IMR-90 (cell line): Measurements from ENCODE around the gene VRTN. TPM values are rescaled to one million over a fixed set of nuclear protein-coding genes. Genes with fewer than 3 reads are reported as not detected.

Experiments
- ATAC-seq: fragments of 200-7000 bp; cut with Tn5 transposase; 2 replicates; pipeline ENCODE4 v1.9.1; 2020; ENCODE audit warnings: low read depth, mild to moderate bottlenecking, moderate library complexity
- BruUV-seq: library from RNA; stranded (reverse); fragments of 400-500 nt; replicated peaks from 2 replicates; lab custom pipeline; 2021; lab: Mats Ljungman, UMichigan
- CTCF ChIA-PET: fragments of 300-600 bp; formaldehyde crosslinking; extraction: SDS; loops from one replicate; lab custom pipeline; 2021; ENCODE audit warnings: antibody characterized with exemption; lab: Yijun Ruan, JAX
- POLR2A ChIA-PET: fragments of 300-600 bp; sonication (Branson Sonifier 250); formaldehyde crosslinking; loops from one replicate; lab custom pipeline; 2022; ENCODE audit warnings: antibody characterized with exemption; ENCODE audit not compliant: unreplicated experiment; lab: Charles Lee
- DNase-seq: peaks from one replicate; pipeline ENCODE4 v3.0.0; 2013
- H2AFZ ChIP-seq: replicated peaks from 2 replicates; pipeline ENCODE3; 2013; ENCODE audit warnings: low read length, mild to moderate bottlenecking; ENCODE audit not compliant: poor library complexity
- H2AK5ac ChIP-seq: 2 replicates; pipeline ENCODE4 v1.6.1; 2013; ENCODE audit warnings: low read depth, low read length, inconsistent platforms
- H2AK9ac ChIP-seq: replicated peaks from 2 replicates; pipeline ENCODE3; 2013; ENCODE audit warnings: mild to moderate bottlenecking, low read depth, low read length, moderate library complexity; ENCODE audit not compliant: poor library complexity
- H2BK120ac ChIP-seq: 2 replicates; pipeline ENCODE4 v1.6.1; 2013; ENCODE audit warnings: low read depth, low read length, inconsistent platforms
- H2BK15ac ChIP-seq: 3 replicates; pipeline ENCODE4 v1.6.1; 2013; ENCODE audit warnings: low read depth, low read length, inconsistent platforms
- H2BK20ac ChIP-seq: 2 replicates; pipeline ENCODE4 v1.6.1; 2013; ENCODE audit warnings: low read depth, mild to moderate bottlenecking, inconsistent platforms, low read length, moderate library complexity
- H2BK5ac ChIP-seq: 2 replicates; pipeline ENCODE4 v1.6.1; 2013; ENCODE audit warnings: mild to moderate bottlenecking, low read depth, low read length, inconsistent platforms; ENCODE audit not compliant: poor library complexity, severe bottlenecking
- H3K14ac ChIP-seq: replicated peaks from 2 replicates; pipeline ENCODE4 v1.6.1; 2013; ENCODE audit warnings: low read depth, low read length, inconsistent platforms
- H3K18ac ChIP-seq: 2 replicates; pipeline ENCODE4 v1.6.1; 2013; ENCODE audit warnings: low read depth, low read length, control low read depth
- H3K23ac ChIP-seq: 2 replicates; pipeline ENCODE4 v1.6.1; 2013; ENCODE audit warnings: low read depth, low read length, inconsistent platforms
- H3K27ac ChIP-seq: 2 replicates; pipeline ENCODE4 v1.5.1; 2013; ENCODE audit warnings: mild to moderate bottlenecking, control low read depth, low read length; ENCODE audit not compliant: insufficient read depth
- H3K27me3 ChIP-seq: 2 replicates; pipeline ENCODE4 v1.6.1; 2013; ENCODE audit warnings: low read length; ENCODE audit not compliant: control insufficient read depth, insufficient read depth
- H3K36me3 ChIP-seq: 2 replicates; pipeline ENCODE4 v1.6.1; 2013; ENCODE audit warnings: low read length, mixed read lengths; ENCODE audit not compliant: control insufficient read depth, insufficient read depth
- H3K4ac ChIP-seq: 2 replicates; pipeline ENCODE4 v1.6.1; 2013; ENCODE audit warnings: low read depth, low read length, inconsistent platforms
- H3K4me1 ChIP-seq: 2 replicates; pipeline ENCODE4 v1.6.1; 2013; ENCODE audit warnings: low read length, mixed read lengths; ENCODE audit not compliant: control insufficient read depth, insufficient read depth
- H3K4me2 ChIP-seq: 2 replicates; pipeline ENCODE4 v1.6.1; 2013; ENCODE audit warnings: low read depth, mild to moderate bottlenecking, control low read depth, low read length, moderate library complexity
- H3K4me3 ChIP-seq: 2 replicates; pipeline ENCODE4 v1.5.1; 2013; ENCODE audit warnings: low read depth, mild to moderate bottlenecking, control low read depth, low read length, moderate library complexity; ENCODE audit not compliant: insufficient read depth
- H3K56ac ChIP-seq: 2 replicates; pipeline ENCODE4 v1.6.1; 2013; ENCODE audit warnings: low read length, inconsistent platforms; ENCODE audit not compliant: insufficient read depth; ENCODE audit errors: extremely low read depth
- H3K79me1 ChIP-seq, 2 experiments: 2 replicates each; pipeline ENCODE4 v1.6.1; 2013; ENCODE audit warnings: low read length in 2 of 2, inconsistent platforms in 1 of 2, low read depth in 1 of 2
- H3K9ac ChIP-seq: 2 replicates; pipeline ENCODE4 v1.6.1; 2013; ENCODE audit warnings: low read depth, low read length, control low read depth
- H3K9me1 ChIP-seq: 2 replicates; pipeline ENCODE4 v1.6.1; 2013; ENCODE audit warnings: low read length, inconsistent platforms; ENCODE audit not compliant: insufficient read depth
- H3K9me3 ChIP-seq: 2 replicates; pipeline ENCODE4 v1.6.1; 2013; ENCODE audit warnings: low read length; ENCODE audit not compliant: control insufficient read depth, insufficient read depth
- H4K20me1 ChIP-seq: 2 replicates; pipeline ENCODE4 v1.6.1; 2013; ENCODE audit warnings: low read length, inconsistent platforms; ENCODE audit not compliant: insufficient read depth
- H4K5ac ChIP-seq: 2 replicates; pipeline ENCODE4 v1.6.1; 2013; ENCODE audit warnings: mild to moderate bottlenecking, low read depth, low read length, control low read depth
- H4K8ac ChIP-seq, 2 experiments: 2 replicates each; pipeline ENCODE4 v1.6.1; 2013; ENCODE audit warnings: low read depth in 2 of 2, low read length in 2 of 2, control low read depth in 1 of 2, inconsistent platforms in 1 of 2
- H4K91ac ChIP-seq: 2 replicates; pipeline ENCODE4 v1.6.1; 2013; ENCODE audit warnings: low read depth, low read length, inconsistent platforms; ENCODE audit not compliant: insufficient read depth
- BHLHE40 ChIP-seq: fragments of 150-350 bp; IDR thresholded peaks from 2 replicates; pipeline ENCODE4 v1.6.1; 2016; ENCODE audit warnings: mild to moderate bottlenecking, low read depth, low read length
- CEBPB ChIP-seq: IDR thresholded peaks from 2 replicates; pipeline ENCODE4 v1.6.1; 2012; ENCODE audit warnings: low read depth, low read length, improper control_type of control experiment
- CHD1 ChIP-seq: IDR thresholded peaks from 2 replicates; pipeline ENCODE4 v1.6.1; 2012; ENCODE audit warnings: low read depth, low read length, improper control_type of control experiment
- CTCF ChIP-seq: conservative IDR thresholded peaks from 2 replicates; pipeline ENCODE4 v1.5.1; 2012; ENCODE audit warnings: mild to moderate bottlenecking, low read depth, low read length, improper control_type of control experiment
- ELK1 ChIP-seq: fragments of 150-350 bp; IDR thresholded peaks from 2 replicates; pipeline ENCODE4 v1.6.1; 2016; ENCODE audit warnings: low read depth, mild to moderate bottlenecking, low read length, moderate library complexity, borderline replicate concordance
- FOS ChIP-seq: fragments of 150-350 bp; IDR thresholded peaks from 2 replicates; pipeline ENCODE4 v1.6.1; 2016; ENCODE audit warnings: low read depth, low read length
- MAFK ChIP-seq: IDR thresholded peaks from 2 replicates; pipeline ENCODE4 v1.6.1; 2012; ENCODE audit warnings: low read depth, low read length, improper control_type of control experiment
- MAZ ChIP-seq: IDR thresholded peaks from 2 replicates; pipeline ENCODE4 v1.6.1; 2012; ENCODE audit warnings: low read depth, mild to moderate bottlenecking, low read length, improper control_type of control experiment, moderate library complexity, borderline replicate concordance
- MXI1 ChIP-seq: IDR thresholded peaks from 2 replicates; pipeline ENCODE4 v1.6.1; 2012; ENCODE audit warnings: low read depth, mild to moderate bottlenecking, low read length, moderate library complexity, borderline replicate concordance
- NFE2L2 ChIP-seq: fragments of 150-350 bp; IDR thresholded peaks from 2 replicates; pipeline ENCODE4 v1.6.1; 2016; ENCODE audit warnings: low read depth, mild to moderate bottlenecking, low read length
- POLR2A ChIP-seq: IDR thresholded peaks from 2 replicates; pipeline ENCODE4 v1.6.1; 2012; ENCODE audit warnings: mild to moderate bottlenecking, low read depth, low read length
- RAD21 ChIP-seq: IDR thresholded peaks from 2 replicates; pipeline ENCODE4 v1.6.1; 2012; ENCODE audit warnings: low read length, improper control_type of control experiment
- RCOR1 ChIP-seq: IDR thresholded peaks from 2 replicates; pipeline ENCODE4 v1.6.1; 2012; ENCODE audit warnings: mild to moderate bottlenecking, low read length, improper control_type of control experiment; ENCODE audit not compliant: insufficient replicate concordance
- RFX5 ChIP-seq: IDR thresholded peaks from 2 replicates; pipeline ENCODE4 v1.8.0; 2012; ENCODE audit warnings: low read depth, mild to moderate bottlenecking, low read length, moderate library complexity
- SMC3 ChIP-seq: fragments of 150-350 bp; IDR thresholded peaks from 2 replicates; pipeline ENCODE4 v1.6.1; 2016; ENCODE audit warnings: low read depth, mild to moderate bottlenecking, antibody characterized with exemption, low read length, moderate library complexity
- WGBS, 2 experiments: methylation state at CpG; one replicate each; pipeline versions ENCODE4 v1.1.5 to v1.1.7; 2013; ENCODE audit warnings: missing lambda C conversion rate in 2 of 2; ENCODE audit not compliant: insufficient read length in 1 of 2; ENCODE audit errors: extremely low coverage in 2 of 2; 5-methylcytosine and 5-hydroxymethylcytosine counted together
- dilution Hi-C: fragments of 300-500 bp; cut with HindIII; formaldehyde crosslinking; loops from one replicate; pipeline ENCODE4 v1.14.3; 2018; ENCODE audit warnings: low sequenced_read_pairs; ENCODE audit not compliant: unreplicated experiment
- in situ Hi-C: fragments of 300-500 bp; cut with MboI; formaldehyde crosslinking; loops from 3 replicates; pipeline ENCODE4 v1.14.3; 2019; ENCODE audit warnings: low sequenced_read_pairs, inconsistent platforms, mixed read lengths
- intact Hi-C: fragments of 100-400 bp; cut with micrococcal nuclease; formaldehyde crosslinking; loops from 2 replicates; pipeline ENCODE4 v1.10.0; 2022
- polyA plus RNA-seq, 3 experiments: library from polyadenylated mRNA; depleted of rRNA; stranded (reverse); fragments of >200 nt; gene quantifications; 2 replicates each; pipeline ENCODE4 v1.2.3, GENCODE V29; 2012; ENCODE audit warnings: low replicate concordance in 1 of 3
- total RNA-seq: library from RNA; depleted of rRNA; stranded (reverse); fragments of >200 nt; gene quantifications from 2 replicates; pipeline ENCODE4 v1.2.3, GENCODE V29; 2012
- TF ChIP-seq, protein P1 (sequence below): fragments of 150-350 bp; IDR thresholded peaks from 2 replicates; pipeline ENCODE4 v1.6.1; 2017; ENCODE audit warnings: mild to moderate bottlenecking, antibody characterized with exemption, low read length, low read depth

VRTN gene
- total and polyA plus RNA-seq, 2 of the 4 experiments (the other 2 are of a cell fraction) = not detected

GRCh38 chr14:74312161-74312560 is 36.1 kb upstream of the VRTN start:
- ATAC-seq = no peak
- no peak overlapping the region for H2BK120ac ChIP-seq
- ChIA-PET CTCF (no interaction called here), POLR2A (no interaction called here)
- no peaks in the 10 kb centered on the region for H3K36me3 ChIP-seq
- BruUV-seq = no TSS peak
- no peaks in the 10 kb centered on the region for H4K20me1 ChIP-seq
- no peak for DNase-seq
- no peak overlapping the region for H2BK15ac ChIP-seq
- no peak overlapping the region for H3K4ac ChIP-seq
- no peaks in the 10 kb centered on the region for H3K4me1 ChIP-seq
- H3K27me3 ChIP-seq = peaks cover 28% of the 10 kb centered on the region
- H2AFZ ChIP-seq = no peak overlapping the region
- no peaks in the 10 kb centered on the region for H3K79me1 ChIP-seq
- H4K8ac ChIP-seq = no peak overlapping the region
- H3K9ac ChIP-seq = no peak overlapping the region
- H3K56ac ChIP-seq = no peak overlapping the region
- H3K23ac ChIP-seq = no peak overlapping the region
- dilution Hi-C loops = no loop called here
- no peak overlapping the region for H3K14ac ChIP-seq
- H2AK5ac ChIP-seq = no peak overlapping the region
- H3K9me3 ChIP-seq = no peaks in the 10 kb centered on the region
- no peak overlapping the region for H2AK9ac ChIP-seq
- no peak for TF ChIP-seq MAFK
- TF ChIP-seq NFE2L2 = no peak
- no peak for TF ChIP-seq CHD1
- no peak for TF ChIP-seq CTCF
- TF ChIP-seq BHLHE40 = no peak
- TF ChIP-seq ELK1 = no peak
- TF ChIP-seq MXI1 = no peak
- TF ChIP-seq SMC3 = no peak
- no peak for TF ChIP-seq POLR2A
- TF ChIP-seq, protein P1, sequence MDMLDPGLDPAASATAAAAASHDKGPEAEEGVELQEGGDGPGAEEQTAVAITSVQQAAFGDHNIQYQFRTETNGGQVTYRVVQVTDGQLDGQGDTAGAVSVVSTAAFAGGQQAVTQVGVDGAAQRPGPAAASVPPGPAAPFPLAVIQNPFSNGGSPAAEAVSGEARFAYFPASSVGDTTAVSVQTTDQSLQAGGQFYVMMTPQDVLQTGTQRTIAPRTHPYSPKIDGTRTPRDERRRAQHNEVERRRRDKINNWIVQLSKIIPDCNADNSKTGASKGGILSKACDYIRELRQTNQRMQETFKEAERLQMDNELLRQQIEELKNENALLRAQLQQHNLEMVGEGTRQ = no peak
- no peak for TF ChIP-seq MAZ
- no peak for TF ChIP-seq RFX5
- TF ChIP-seq RCOR1 = no peak
- no peak for TF ChIP-seq RAD21
- TF ChIP-seq FOS = no peak
- no peak for TF ChIP-seq CEBPB
- no peak overlapping the region for H4K91ac ChIP-seq
- intact Hi-C loops = no loop called here
- no peak overlapping the region for H4K5ac ChIP-seq
- no peak overlapping the region for H3K18ac ChIP-seq
- H2BK5ac ChIP-seq = no peak overlapping the region
- H3K27ac ChIP-seq = no peak overlapping the region
- H3K4me3 ChIP-seq = no peak overlapping the region
- H3K9me1 ChIP-seq = no peaks in the 10 kb centered on the region
- in situ Hi-C loops = no loop called here
- no peak overlapping the region for H2BK20ac ChIP-seq
- no CpG with 5 or more reads among the region's 2 CpGs for WGBS, 2 experiments
- H3K4me2 ChIP-seq = no peak overlapping the region
